ENCODE data around the gene FALEC. TPM values are rescaled to one million over a fixed set of nuclear protein-coding genes. Genes with fewer than 3 reads are reported as not detected.

Gene FALEC
- polyA plus RNA-seq, 1 donor from 2014 or later = not detected

GRCh38 chr1:150552911-150553289 lies 37.3 kb downstream of the FALEC start:
- Histone ChIP-seq H3K79me2 (replicated peaks; ENCODE audit: insufficient read depth, low read length) (no peaks in the 10 kb centered on the region), H4K20me1 (ENCODE audit: insufficient read depth) (no peaks in the 10 kb centered on the region), H3K27ac (ENCODE audit: low read length) (no peak overlapping the region), H3K36me3 (ENCODE audit: insufficient read depth, low read length) (no peaks in the 10 kb centered on the region), H3K4me3 (ENCODE audit: low read length) (no peak overlapping the region), H3K9me3 (ENCODE audit: low read length) (no peaks in the 10 kb centered on the region), H3K27me3 (ENCODE audit: insufficient read depth, low read depth, low read length) (peaks cover 12% of the 10 kb centered on the region), H2AFZ (ENCODE audit: low read depth, low read length) (no peak overlapping the region), H3K4me2 (ENCODE audit: low read length) (no peak overlapping the region), H3K9ac (ENCODE audit: low read length) (no peak overlapping the region), H3K9me2 (ENCODE audit: insufficient read depth, low read length) (no peaks in the 10 kb centered on the region), H3F3A (ENCODE audit: insufficient read depth, low read length, poor library complexity, severe bottlenecking) (no peaks in the 10 kb centered on the region)
- no peak for TF ChIP-seq MXI1 (conservative IDR thresholded peaks at IDR 0.05; ENCODE audit: poor library complexity, severe bottlenecking)
- TF ChIP-seq POLR2AphosphoS5 (IDR thresholded peaks at IDR 0.05) = no peak
- TF ChIP-seq EZH2 (IDR thresholded peaks at IDR 0.05; ENCODE audit: borderline replicate concordance, insufficient read depth, low read length, poor library complexity, severe bottlenecking) = no peak
- TF ChIP-seq REST (IDR thresholded peaks at IDR 0.05; ENCODE audit: borderline replicate concordance) = no peak
- no peak for TF ChIP-seq CTCF (IDR thresholded peaks at IDR 0.05; ENCODE audit: poor library complexity, severe bottlenecking)
- TF ChIP-seq EP300 (conservative IDR thresholded peaks at IDR 0.05; ENCODE audit: poor library complexity, severe bottlenecking) = no peak
- TF ChIP-seq RAD21 (conservative IDR thresholded peaks at IDR 0.05) = no peak
- no peak for TF ChIP-seq TAF1 (IDR thresholded peaks at IDR 0.05; ENCODE audit: low read depth)
- TF ChIP-seq SMC3 (conservative IDR thresholded peaks at IDR 0.05; ENCODE audit: poor library complexity) = no peak

GRCh38 chr1:150553392-150554085 lies 38.0 kb downstream of the FALEC start:
- Histone ChIP-seq H3K27ac (ENCODE audit: low read length) (no peak overlapping the region), H4K20me1 (ENCODE audit: insufficient read depth) (no peaks in the 10 kb centered on the region), H3F3A (ENCODE audit: insufficient read depth, low read length, poor library complexity, severe bottlenecking) (no peaks in the 10 kb centered on the region), H3K79me2 (replicated peaks; ENCODE audit: insufficient read depth, low read length) (no peaks in the 10 kb centered on the region), H2AFZ (ENCODE audit: low read depth, low read length) (no peak overlapping the region), H3K9me3 (ENCODE audit: low read length) (no peaks in the 10 kb centered on the region), H3K36me3 (ENCODE audit: insufficient read depth, low read length) (no peaks in the 10 kb centered on the region), H3K4me3 (ENCODE audit: low read length) (no peak overlapping the region), H3K9me2 (ENCODE audit: insufficient read depth, low read length) (no peaks in the 10 kb centered on the region), H3K9ac (ENCODE audit: low read length) (no peak overlapping the region), H3K27me3 (ENCODE audit: insufficient read depth, low read depth, low read length) (peaks cover 9% of the 10 kb centered on the region), H3K4me2 (ENCODE audit: low read length) (no peak overlapping the region)
- no peak for TF ChIP-seq EZH2 (IDR thresholded peaks at IDR 0.05; ENCODE audit: borderline replicate concordance, insufficient read depth, low read length, poor library complexity, severe bottlenecking)
- no peak for TF ChIP-seq POLR2AphosphoS5 (IDR thresholded peaks at IDR 0.05)
- no peak for TF ChIP-seq TAF1 (IDR thresholded peaks at IDR 0.05; ENCODE audit: low read depth)
- TF ChIP-seq RAD21 (conservative IDR thresholded peaks at IDR 0.05) = no peak
- no peak for TF ChIP-seq EP300 (conservative IDR thresholded peaks at IDR 0.05; ENCODE audit: poor library complexity, severe bottlenecking)
- no peak for TF ChIP-seq MXI1 (conservative IDR thresholded peaks at IDR 0.05; ENCODE audit: poor library complexity, severe bottlenecking)
- TF ChIP-seq SMC3 (conservative IDR thresholded peaks at IDR 0.05; ENCODE audit: poor library complexity) = no peak
- no peak for TF ChIP-seq CTCF (IDR thresholded peaks at IDR 0.05; ENCODE audit: poor library complexity, severe bottlenecking)
- no peak for TF ChIP-seq REST (IDR thresholded peaks at IDR 0.05; ENCODE audit: borderline replicate concordance)
